Bronchial epithelial cell (primary cell): ENCODE measurements around the gene SUPT16H. TPM values are rescaled to one million over a fixed set of nuclear protein-coding genes. Genes with fewer than 3 reads are reported as not detected.
"Not testable (repeated sequence)": the region's sequence is repeated elsewhere in the genome, so short reads cannot be mapped to it uniquely, and the experiment has no call there.

Experiments
- DNase-seq: peaks from one replicate; pipeline ENCODE4 v3.0.0-alpha.2; 2010; ENCODE audit warnings: low read depth
- FAIRE-seq: peaks from 2 replicates; lab custom pipeline; 2011; peaks lifted over from hg19 to GRCh38; lab: Jason Lieb, UNC
- H3K27me3 ChIP-seq: 2 replicates; pipeline ENCODE4 v1.5.1; 2011; ENCODE audit warnings: low read length; ENCODE audit not compliant: control insufficient read depth, insufficient read depth
- H3K36me3 ChIP-seq: 2 replicates; pipeline ENCODE4 v1.5.1; 2011; ENCODE audit warnings: low read length; ENCODE audit not compliant: control insufficient read depth, insufficient read depth
- H3K4me3 ChIP-seq: 2 replicates; pipeline ENCODE4 v1.5.1; 2011; ENCODE audit warnings: mild to moderate bottlenecking, low read depth, low read length, control low read depth
- CTCF ChIP-seq: IDR thresholded peaks from 2 replicates; pipeline ENCODE4 v1.5.1; 2011; ENCODE audit warnings: mild to moderate bottlenecking, moderate library complexity, low read length, control low read depth, inconsistent platforms; ENCODE audit not compliant: insufficient read depth, severe bottlenecking
- total RNA-seq: library from RNA; depleted of rRNA; stranded (reverse); fragments of >200 nt; gene quantifications from 2 replicates; pipeline ENCODE4 v1.2.1, GENCODE V29; 2014

The SUPT16H gene
- total RNA-seq, 1 donor from 2014 or later: 55.8 TPM

- TF ChIP-seq CTCF: no peak
- DNase-seq (no peak), FAIRE-seq (no peak)
- Histone ChIP-seq H3K27me3 (no peaks in the 10 kb centered on the region), H3K36me3 (no peaks in the 10 kb centered on the region), H3K4me3 (no peak overlapping the region)
Measured at GRCh38 chr14:21379338-21379737, 4.5 kb downstream of the SUPT16H start.

- H3K36me3 ChIP-seq: peaks cover 8% of the 10 kb centered on the region
- DNase-seq: no peak
Measured at GRCh38 chr14:21373980-21374379, 9.8 kb downstream of the SUPT16H start.

GRCh38 chr14:21372814-21373213, 11.0 kb downstream of the SUPT16H start:
- H3K4me3 ChIP-seq, DNase-seq, H3K27me3 ChIP-seq, FAIRE-seq, H3K36me3 ChIP-seq: not testable (repeated sequence)

More at GRCh38 chr14:21373980-21374379, 9.8 kb downstream of the SUPT16H start:
- no peaks in the 10 kb centered on the region for H3K27me3 ChIP-seq
- H3K4me3 ChIP-seq: no peak overlapping the region
- TF ChIP-seq CTCF: no peak
- no peak for FAIRE-seq

GRCh38 chr14:21369949-21370679, 13.7 kb downstream of the SUPT16H start:
- DNase-seq (no peak), FAIRE-seq (no peak)
- Histone ChIP-seq H3K4me3 (no peak overlapping the region), H3K27me3 (no peaks in the 10 kb centered on the region), H3K36me3 (peaks cover 14% of the 10 kb centered on the region)
- no peak for TF ChIP-seq CTCF

- Histone ChIP-seq H3K4me3 (no peak overlapping the region), H3K27me3 (no peaks in the 10 kb centered on the region), H3K36me3 (peaks cover 22% of the 10 kb centered on the region)
- FAIRE-seq (no peak), DNase-seq (no peak)
- no peak for TF ChIP-seq CTCF
Measured at GRCh38 chr14:21367582-21368144, 16.2 kb downstream of the SUPT16H start.

GRCh38 chr14:21356511-21356910, 27.3 kb downstream of the SUPT16H start:
- Histone ChIP-seq H3K36me3 (peaks cover 28% of the 10 kb centered on the region), H3K4me3 (no peak overlapping the region), H3K27me3 (no peaks in the 10 kb centered on the region)
- DNase-seq (no peak), FAIRE-seq (no peak)
- no peak for TF ChIP-seq CTCF
